PFSK-1 (cell line): ENCODE results near the gene DDX39A.

ENCODE experiments used
- FOXP2 ChIP-seq: optimal IDR thresholded peaks from 2 replicates; pipeline ENCODE3; 2011; ENCODE audit warnings: borderline replicate concordance, control low read depth, inconsistent platforms; ENCODE audit not compliant: insufficient read depth; ENCODE audit errors: extremely low read length, extremely low read depth
- POLR2AphosphoS5 ChIP-seq: IDR thresholded peaks from 2 replicates; pipeline ENCODE4 v1.6.1; 2012; ENCODE audit warnings: low read depth, mild to moderate bottlenecking, control low read depth, low read length, moderate library complexity
- REST ChIP-seq, 2 experiments: IDR thresholded peaks; 2 replicates each; pipeline versions ENCODE4 v1.6.1 to v1.8.0; 2011 to 2012; ENCODE audit warnings: low read depth in 2 of 2, low read length in 2 of 2, control low read depth in 1 of 2, inconsistent platforms in 1 of 2, mild to moderate bottlenecking in 1 of 2, moderate library complexity in 1 of 2; ENCODE audit not compliant: insufficient read depth in 1 of 2
- SIN3A ChIP-seq: IDR thresholded peaks from 2 replicates; pipeline ENCODE4 v1.6.1; 2012; ENCODE audit warnings: mild to moderate bottlenecking, low read length, moderate library complexity, borderline replicate concordance; ENCODE audit not compliant: insufficient read depth
- TAF1 ChIP-seq: IDR thresholded peaks from 2 replicates; pipeline ENCODE4 v1.6.1; 2012; ENCODE audit warnings: low read length, control low read depth, borderline replicate concordance; ENCODE audit not compliant: insufficient read depth

The DDX39A gene

GRCh38 chr19:14446336-14447036, 27.3 kb upstream of the DDX39A start:
- TF ChIP-seq REST (IDR thresholded peaks at IDR 0.05; ENCODE audit: insufficient read depth in 1 of 2, low read depth in 2 of 2, low read length in 2 of 2) = no peak
- no peak for TF ChIP-seq TAF1
- TF ChIP-seq POLR2AphosphoS5 = no peak
- TF ChIP-seq FOXP2 = no peak
- TF ChIP-seq SIN3A = no peak

GRCh38 chr19:14443632-14444216, 24.6 kb upstream of the DDX39A start:
- no peak for TF ChIP-seq REST (IDR thresholded peaks at IDR 0.05; ENCODE audit: insufficient read depth in 1 of 2, low read depth in 2 of 2, low read length in 2 of 2)

- TF ChIP-seq FOXP2 (no peak), TAF1 (no peak), REST (IDR thresholded peaks at IDR 0.05; ENCODE audit: insufficient read depth in 1 of 2, low read depth in 2 of 2, low read length in 2 of 2) (no peak)
These were observed 23.9 kb upstream of the DDX39A start for GRCh38 chr19:14442891-14443631.

- TF ChIP-seq TAF1 (no peak), SIN3A (no peak), POLR2AphosphoS5 (no peak), FOXP2 (no peak), REST (IDR thresholded peaks at IDR 0.05; ENCODE audit: insufficient read depth in 1 of 2, low read depth in 2 of 2, low read length in 2 of 2) (no peak)
These were observed 22.1 kb upstream of the DDX39A start for GRCh38 chr19:14441041-14441938.
